ENCODE data around the gene F10.
A peak's percentile ranks its signal among the peaks of the same experiment; 100 is the strongest.
"Not testable (repeated sequence)": the region's sequence is repeated elsewhere in the genome, so short reads cannot be mapped to it uniquely, and the experiment has no call there.

F10 gene

GRCh38 chr13:113155982-113156655, 33.5 kb downstream of the F10 start:
- DNase-seq = no peak

- DNase-seq = no peak
Measured at GRCh38 chr13:113157206-113157928, 34.8 kb downstream of the F10 start.

GRCh38 chr13:113157929-113158747, 35.5 kb downstream of the F10 start, which contains the start of gene PROZ:
TSS of gene PROZ (plus strand) at chr13:113158648. CDS start at chr13:113158661, 13 bp downstream.
- DNase-seq = no peak

GRCh38 chr13:113158946-113159345, 36.3 kb downstream of the F10 start:
- no peak for DNase-seq

GRCh38 chr13:113159701-113160100, 37.1 kb downstream of the F10 start:
- DNase-seq = no peak

- DNase-seq = no peak
Measured at GRCh38 chr13:113160983-113161382, 38.4 kb downstream of the F10 start.

- DNase-seq = no peak
Measured at GRCh38 chr13:113161433-113161832, 38.8 kb downstream of the F10 start.

- DNase-seq = not testable (repeated sequence)
Measured at GRCh38 chr13:113161975-113162374, 39.4 kb downstream of the F10 start.

GRCh38 chr13:113162783-113163685, 40.4 kb downstream of the F10 start:
- DNase-seq = no peak

- no peak for DNase-seq
Measured at GRCh38 chr13:113164492-113164891, 41.9 kb downstream of the F10 start.

- no peak for DNase-seq
Measured at GRCh38 chr13:113166266-113166665, 43.7 kb downstream of the F10 start.

- DNase-seq = no peak
Measured at GRCh38 chr13:113166681-113167080, 44.1 kb downstream of the F10 start.

GRCh38 chr13:113167155-113167554, 44.6 kb downstream of the F10 start:
- DNase-seq = no peak

GRCh38 chr13:113167575-113167974, 45.0 kb downstream of the F10 start:
- no peak for DNase-seq

GRCh38 chr13:113168211-113168610, 45.6 kb downstream of the F10 start:
- no peak for DNase-seq

- DNase-seq = no peak
Measured at GRCh38 chr13:113169277-113170272, 47.0 kb downstream of the F10 start.

GRCh38 chr13:113170511-113170910, 47.9 kb downstream of the F10 start:
- no peak for DNase-seq

- no peak for DNase-seq
Measured at GRCh38 chr13:113171250-113172125, 48.9 kb downstream of the F10 start.

GRCh38 chr13:113172419-113172926, 49.9 kb downstream of the F10 start:
- no peak for DNase-seq

GRCh38 chr13:113176280-113176679, 53.7 kb downstream of the F10 start:
- peak; percentile 60 to 76 for DNase-seq

Measured in activated CD4-positive, alpha-beta T cell treated with anti-CD3 and anti-CD28 coated beads, Interleukin-2, amount 50 U/mL, for 4 hours (primary cell).